Measurements from ENCODE around the gene AVEN. TPM values are rescaled to one million over a fixed set of nuclear protein-coding genes. Genes with fewer than 3 reads are reported as not detected.

The AVEN gene
- total and polyA plus RNA-seq, 2 experiments from 2014 or later: 10.7 to 31.7 TPM

DNA sequence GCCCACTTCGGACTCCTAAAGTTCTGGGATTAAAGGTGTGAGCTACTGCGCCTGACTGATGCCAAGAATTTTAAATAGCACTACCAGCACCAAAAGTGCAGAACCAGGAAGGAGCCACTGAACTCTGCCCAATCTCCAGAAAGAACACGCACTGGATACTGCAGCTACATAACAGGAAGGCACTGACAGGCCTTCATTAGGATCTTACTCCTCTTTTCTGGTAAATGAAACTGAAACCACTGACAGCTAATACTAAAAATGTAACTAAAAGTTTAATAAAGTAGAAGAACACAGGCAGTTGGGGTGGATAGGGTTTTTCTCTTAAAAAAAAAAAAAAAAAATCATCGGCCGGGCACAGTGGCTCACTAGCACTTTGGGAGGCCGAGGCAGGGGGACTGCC lies 144.8 kb downstream of the AVEN start:
- Histone ChIP-seq H3K9me3 (ENCODE audit: low read depth) (no peaks in the 10 kb centered on the region), H3K27ac (no peak overlapping the region), H3K4me1 (ENCODE audit: low read depth) (no peaks in the 10 kb centered on the region), H3K27me3 (no peaks in the 10 kb centered on the region), H3K36me3 (no peaks in the 10 kb centered on the region), H3K4me3 (no peak overlapping the region)
- TF ChIP-seq, protein P1, sequence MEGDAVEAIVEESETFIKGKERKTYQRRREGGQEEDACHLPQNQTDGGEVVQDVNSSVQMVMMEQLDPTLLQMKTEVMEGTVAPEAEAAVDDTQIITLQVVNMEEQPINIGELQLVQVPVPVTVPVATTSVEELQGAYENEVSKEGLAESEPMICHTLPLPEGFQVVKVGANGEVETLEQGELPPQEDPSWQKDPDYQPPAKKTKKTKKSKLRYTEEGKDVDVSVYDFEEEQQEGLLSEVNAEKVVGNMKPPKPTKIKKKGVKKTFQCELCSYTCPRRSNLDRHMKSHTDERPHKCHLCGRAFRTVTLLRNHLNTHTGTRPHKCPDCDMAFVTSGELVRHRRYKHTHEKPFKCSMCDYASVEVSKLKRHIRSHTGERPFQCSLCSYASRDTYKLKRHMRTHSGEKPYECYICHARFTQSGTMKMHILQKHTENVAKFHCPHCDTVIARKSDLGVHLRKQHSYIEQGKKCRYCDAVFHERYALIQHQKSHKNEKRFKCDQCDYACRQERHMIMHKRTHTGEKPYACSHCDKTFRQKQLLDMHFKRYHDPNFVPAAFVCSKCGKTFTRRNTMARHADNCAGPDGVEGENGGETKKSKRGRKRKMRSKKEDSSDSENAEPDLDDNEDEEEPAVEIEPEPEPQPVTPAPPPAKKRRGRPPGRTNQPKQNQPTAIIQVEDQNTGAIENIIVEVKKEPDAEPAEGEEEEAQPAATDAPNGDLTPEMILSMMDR (IDR thresholded peaks at IDR 0.05; ENCODE audit: low read depth, low read length): no peak
- no peak for DNase-seq (ENCODE audit: low read depth in 1 of 2, low spot score in 1 of 2)

DNA sequence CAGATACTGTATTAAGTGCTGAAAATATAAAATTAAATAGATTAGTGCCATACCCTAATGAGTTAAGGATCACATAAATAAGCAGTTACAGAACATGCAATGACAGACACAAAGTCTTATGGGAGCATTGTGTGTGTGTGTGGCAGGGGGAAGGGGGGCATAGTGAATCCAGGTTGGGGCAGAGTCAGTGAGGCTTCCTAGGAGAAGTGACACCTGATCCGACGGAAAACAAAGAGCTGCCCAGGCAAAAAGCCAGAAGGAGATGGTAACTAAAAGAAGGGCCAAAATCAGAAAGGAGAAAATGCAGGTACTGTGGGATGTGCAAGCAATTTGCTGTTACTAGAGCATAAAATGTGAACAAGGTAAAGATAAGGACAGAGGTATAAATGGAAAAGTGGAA lies 150.8 kb downstream of the AVEN start:
- Histone ChIP-seq H3K36me3 (no peaks in the 10 kb centered on the region), H3K27ac (no peak overlapping the region), H3K4me3 (no peak overlapping the region), H3K4me1 (ENCODE audit: low read depth) (peaks cover 8% of the 10 kb centered on the region), H3K9me3 (ENCODE audit: low read depth) (no peaks in the 10 kb centered on the region), H3K27me3 (no peaks in the 10 kb centered on the region)
- DNase-seq (ENCODE audit: low read depth in 1 of 2, low spot score in 1 of 2): no peak
- TF ChIP-seq, protein P1 (IDR thresholded peaks at IDR 0.05; ENCODE audit: low read depth, low read length): no peak

DNA sequence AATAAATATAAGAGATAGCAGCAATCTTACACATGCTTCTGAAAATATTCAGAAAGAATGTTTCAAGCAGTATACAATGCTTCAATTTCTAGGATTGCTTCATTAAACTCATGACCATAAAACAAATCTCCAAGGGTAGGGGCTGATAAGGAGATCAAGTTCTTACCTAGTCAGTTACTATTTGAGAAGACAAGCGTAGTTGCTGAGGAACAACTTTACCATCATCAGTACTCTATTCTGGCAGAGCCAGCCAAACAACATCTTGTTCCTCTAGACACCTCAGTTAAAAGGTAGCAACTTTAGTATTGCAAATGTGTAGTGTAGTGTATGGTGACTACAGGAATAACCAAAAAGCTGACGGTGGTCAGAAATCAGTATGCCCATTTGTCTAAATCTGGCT lies 156.1 kb downstream of the AVEN start:
- Histone ChIP-seq H3K4me1 (ENCODE audit: low read depth) (peaks cover 8% of the 10 kb centered on the region), H3K36me3 (no peaks in the 10 kb centered on the region), H3K27me3 (no peaks in the 10 kb centered on the region), H3K9me3 (ENCODE audit: low read depth) (no peaks in the 10 kb centered on the region), H3K27ac (no peak overlapping the region), H3K4me3 (no peak overlapping the region)
- no peak for DNase-seq (ENCODE audit: low read depth in 1 of 2, low spot score in 1 of 2)
- TF ChIP-seq, protein P1 (IDR thresholded peaks at IDR 0.05; ENCODE audit: low read depth, low read length): no peak

DNA sequence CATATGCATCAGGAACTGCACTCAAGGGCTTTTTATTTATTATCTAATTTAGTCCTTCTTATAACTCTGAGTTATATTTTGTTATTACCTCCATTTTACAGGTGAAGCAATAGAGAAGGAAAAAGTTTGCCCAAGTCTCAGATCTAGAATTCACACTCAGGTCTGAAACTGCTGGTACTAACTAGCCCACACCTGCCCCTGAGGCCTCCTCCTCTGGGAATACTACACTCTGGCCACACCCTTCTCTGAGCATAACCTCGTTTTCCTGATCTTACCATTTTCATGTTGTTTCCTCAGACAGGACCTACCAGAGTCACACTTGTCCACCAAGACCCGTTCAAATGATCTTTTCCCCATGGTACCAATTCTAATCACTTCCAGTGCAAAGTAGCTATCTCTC lies 164.8 kb downstream of the AVEN start:
- TF ChIP-seq, protein P1 (IDR thresholded peaks at IDR 0.05; ENCODE audit: low read depth, low read length): no peak
- Histone ChIP-seq H3K27me3 (no peaks in the 10 kb centered on the region), H3K9me3 (ENCODE audit: low read depth) (no peaks in the 10 kb centered on the region), H3K27ac (no peak overlapping the region), H3K36me3 (no peaks in the 10 kb centered on the region), H3K4me3 (no peak overlapping the region), H3K4me1 (ENCODE audit: low read depth) (peaks cover 14% of the 10 kb centered on the region)
- no peak for DNase-seq (ENCODE audit: low read depth in 1 of 2, low spot score in 1 of 2)

DNA sequence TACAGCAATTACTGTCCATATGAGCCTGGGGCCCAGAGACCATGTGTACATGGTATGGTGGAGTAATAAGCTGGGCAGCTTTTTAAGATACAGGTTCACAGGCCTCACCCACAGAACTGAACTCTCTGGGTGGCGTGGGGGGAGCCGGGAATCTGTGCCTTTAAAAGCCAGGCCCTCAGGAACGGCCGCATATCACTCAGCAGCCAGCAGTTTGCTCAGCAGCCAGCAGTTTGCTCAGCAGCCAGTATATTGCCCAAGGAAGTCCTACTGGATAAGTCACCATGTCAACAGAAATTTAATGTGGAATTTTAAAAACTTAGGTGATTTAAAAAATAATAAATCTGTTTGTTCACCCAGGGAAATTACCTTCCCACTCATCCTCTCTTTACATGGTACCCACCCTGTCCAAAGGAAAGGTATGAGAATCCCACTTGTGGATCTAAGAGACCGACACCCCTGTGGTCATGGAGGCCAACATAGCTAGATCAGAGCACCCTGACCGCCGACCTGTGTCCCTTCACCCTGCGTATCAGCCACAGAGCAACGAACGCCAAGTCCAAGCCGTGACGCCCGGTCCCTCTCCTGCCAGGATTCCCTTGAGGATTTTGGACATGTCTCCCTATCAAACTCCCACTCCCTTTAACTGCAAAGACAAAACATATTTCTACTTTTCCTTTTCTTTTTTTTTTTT lies 166.4 kb downstream of the AVEN start:
- Histone ChIP-seq H3K4me3 (no peak overlapping the region), H3K36me3 (no peaks in the 10 kb centered on the region), H3K9me3 (ENCODE audit: low read depth) (no peaks in the 10 kb centered on the region), H3K4me1 (ENCODE audit: low read depth) (peaks cover 22% of the 10 kb centered on the region), H3K27ac (peak overlapping the region; percentile 68), H3K27me3 (no peaks in the 10 kb centered on the region)
- peak; percentile 29 to 45 for DNase-seq (ENCODE audit: low read depth in 1 of 2, low spot score in 1 of 2)
- TF ChIP-seq, protein P1 (IDR thresholded peaks at IDR 0.05; ENCODE audit: low read depth, low read length): no peak
